ENCODE results near the gene S100A5.

Gene S100A5

DNA sequence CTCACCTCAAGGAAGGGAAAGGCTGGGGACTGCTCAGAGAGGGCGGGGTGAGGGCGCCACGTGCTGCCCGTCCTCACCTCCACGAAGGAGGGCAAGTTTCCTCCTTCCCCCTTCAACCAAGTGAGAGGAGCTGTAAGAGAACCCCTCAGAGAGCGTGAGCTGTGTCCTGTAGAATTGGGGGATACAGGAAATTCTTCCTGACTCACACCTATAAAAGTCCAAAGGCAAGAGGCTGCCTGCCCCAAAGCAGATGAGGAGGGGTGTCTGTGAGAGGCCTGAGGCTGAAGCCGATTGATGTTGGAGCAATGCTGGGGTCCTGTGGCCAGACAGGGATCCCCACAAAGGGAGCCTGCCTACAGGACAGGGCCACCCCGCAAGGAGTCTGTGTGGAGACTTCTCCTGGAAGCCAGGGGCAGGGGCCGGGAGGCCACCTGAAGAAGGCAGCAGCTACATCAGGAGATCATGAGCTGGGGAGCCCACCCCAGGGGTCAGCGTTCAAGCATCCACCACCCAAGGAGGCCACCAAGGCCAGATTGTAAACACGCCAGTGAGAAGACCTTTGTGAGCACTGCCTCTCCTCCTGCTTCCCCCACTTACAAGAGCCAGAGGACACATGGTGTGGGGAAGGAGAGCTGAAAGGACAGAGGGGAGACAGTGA lies 32.7 kb downstream of the S100A5 start:
- DNase-seq (ENCODE audit: low spot score) = no peak

- peak; percentile 74 for DNase-seq (ENCODE audit: low spot score)
Observed at GRCh38 chr1:153506831-153507413, 33.8 kb downstream of the S100A5 start.

DNA sequence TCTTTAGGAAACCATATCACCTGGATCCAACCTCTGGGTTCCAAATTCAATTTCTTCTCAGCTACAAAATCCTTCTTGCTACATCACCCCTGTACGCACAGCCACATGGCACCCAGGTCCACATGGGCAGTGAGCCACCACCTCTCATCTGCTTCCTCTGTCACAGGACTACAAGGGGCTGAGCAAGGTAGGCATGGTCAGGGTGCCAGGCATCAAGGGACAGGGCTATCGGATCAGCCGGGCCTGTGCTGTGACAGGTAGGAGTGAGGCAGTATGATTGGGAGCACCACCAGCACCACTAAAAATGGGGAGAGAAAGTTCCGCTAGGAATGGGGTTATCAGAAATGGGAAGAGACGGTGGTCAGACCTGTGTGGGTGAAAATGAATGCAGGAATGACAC lies 34.3 kb downstream of the S100A5 start:
- no peak for DNase-seq (ENCODE audit: low spot score)

GRCh38 chr1:153505576-153505975 lies 35.2 kb downstream of the S100A5 start:
- no peak for DNase-seq (ENCODE audit: low spot score)

DNA sequence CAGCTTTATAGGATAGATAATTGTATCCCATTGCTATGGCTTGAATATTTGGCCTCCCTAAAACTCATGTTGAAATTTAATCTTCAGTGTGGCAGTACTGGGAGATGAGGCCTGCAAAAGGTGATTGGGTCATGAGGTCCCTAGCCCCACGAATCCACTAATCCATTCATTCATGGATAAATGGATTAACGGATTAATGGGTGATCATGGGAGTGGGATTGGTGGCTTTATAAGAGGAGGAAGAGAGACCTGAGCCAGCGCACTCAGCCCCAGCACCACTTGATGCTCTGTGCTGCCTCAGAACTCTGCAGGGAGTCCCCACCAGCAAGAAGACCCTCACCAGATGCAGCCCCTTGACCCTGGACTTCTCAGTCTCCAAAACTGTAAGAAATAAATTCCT lies 37.0 kb downstream of the S100A5 start:
- DNase-seq (ENCODE audit: low spot score) = no peak

GRCh38 chr1:153498746-153499145 lies 42.0 kb downstream of the S100A5 start:
- no peak for DNase-seq (ENCODE audit: low spot score)

DNA sequence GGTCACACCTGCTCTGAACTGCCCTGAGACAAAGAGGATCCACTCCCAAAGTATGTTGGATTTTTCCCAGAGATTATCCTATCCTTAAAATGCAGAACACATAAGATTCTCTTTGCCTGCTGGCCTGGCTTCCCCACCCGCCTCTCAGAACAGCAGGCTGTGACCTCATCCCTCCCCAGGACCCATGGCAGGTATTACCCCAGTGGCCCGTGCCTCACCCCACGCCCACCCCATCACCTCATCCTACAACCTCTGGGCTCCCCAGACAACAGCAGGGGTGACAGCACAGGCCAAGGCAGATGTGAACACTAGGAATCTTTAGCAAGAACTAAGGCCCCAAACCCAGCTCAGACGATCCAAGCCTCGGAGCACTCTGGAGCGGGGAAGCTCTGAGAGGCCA lies 45.2 kb downstream of the S100A5 start:
- DNase-seq (ENCODE audit: low spot score) = no peak

- peak; percentile 60 for DNase-seq (ENCODE audit: low spot score)
Observed at GRCh38 chr1:153494976-153495535, 45.7 kb downstream of the S100A5 start.

DNA sequence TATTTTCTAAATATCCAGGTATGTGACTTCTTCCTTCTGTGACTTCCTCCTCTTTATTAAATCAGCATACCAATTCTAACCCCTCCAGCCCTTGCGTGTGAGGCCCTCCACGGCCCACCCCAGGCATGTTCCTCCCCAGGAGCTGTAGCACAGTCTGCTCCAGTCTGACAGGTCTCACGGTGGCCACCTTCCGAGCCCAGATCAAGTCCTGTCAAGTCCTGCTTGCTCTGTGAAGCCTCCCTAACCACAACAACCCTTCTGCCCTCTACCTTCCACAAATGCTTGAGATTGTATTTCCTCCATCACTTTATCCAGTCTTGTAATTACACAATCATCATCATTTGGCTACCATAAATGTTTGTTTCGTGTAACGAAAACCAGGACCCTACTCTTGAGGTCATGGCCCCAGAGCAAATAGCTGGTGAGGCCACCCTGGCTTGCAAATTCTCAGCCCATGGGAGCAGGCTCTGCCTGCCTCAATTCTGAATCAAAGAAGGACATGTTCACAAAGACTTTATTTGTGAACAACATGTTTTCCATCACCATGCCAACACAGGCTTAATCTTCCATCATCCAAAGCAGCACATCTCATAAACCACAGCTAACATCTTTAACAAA lies 47.3 kb downstream of the S100A5 start:
- DNase-seq (ENCODE audit: low spot score) = no peak

- peak; percentile 39 for DNase-seq (ENCODE audit: low spot score)
Observed at GRCh38 chr1:153490272-153491051, 50.3 kb downstream of the S100A5 start.

DNA sequence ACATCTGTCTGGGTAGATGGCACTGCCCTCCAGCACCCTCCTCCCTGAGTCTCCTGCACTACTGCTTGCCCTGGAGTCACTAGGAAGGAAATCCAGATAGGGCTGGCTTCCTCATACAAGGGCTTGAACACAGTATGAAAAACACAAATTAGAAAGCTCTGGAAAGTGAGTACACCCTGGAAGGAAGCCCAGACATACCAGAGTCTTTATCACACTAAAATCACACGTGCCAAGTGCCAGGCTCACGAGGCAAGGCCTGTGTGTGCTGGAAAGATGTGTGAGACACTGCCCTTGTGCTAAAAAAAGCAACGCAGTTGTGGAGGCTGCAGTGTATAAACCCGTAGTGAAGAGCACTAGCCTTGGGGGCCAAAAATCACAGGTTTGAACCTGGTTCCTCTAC lies 52.0 kb downstream of the S100A5 start:
- DNase-seq (ENCODE audit: low spot score) = peak; percentile 39

- DNase-seq (ENCODE audit: low spot score) = no peak
Observed at GRCh38 chr1:153487707-153488106, 53.0 kb downstream of the S100A5 start.
